ENCODE measurements around the gene ADH7.

The ADH7 gene

DNA sequence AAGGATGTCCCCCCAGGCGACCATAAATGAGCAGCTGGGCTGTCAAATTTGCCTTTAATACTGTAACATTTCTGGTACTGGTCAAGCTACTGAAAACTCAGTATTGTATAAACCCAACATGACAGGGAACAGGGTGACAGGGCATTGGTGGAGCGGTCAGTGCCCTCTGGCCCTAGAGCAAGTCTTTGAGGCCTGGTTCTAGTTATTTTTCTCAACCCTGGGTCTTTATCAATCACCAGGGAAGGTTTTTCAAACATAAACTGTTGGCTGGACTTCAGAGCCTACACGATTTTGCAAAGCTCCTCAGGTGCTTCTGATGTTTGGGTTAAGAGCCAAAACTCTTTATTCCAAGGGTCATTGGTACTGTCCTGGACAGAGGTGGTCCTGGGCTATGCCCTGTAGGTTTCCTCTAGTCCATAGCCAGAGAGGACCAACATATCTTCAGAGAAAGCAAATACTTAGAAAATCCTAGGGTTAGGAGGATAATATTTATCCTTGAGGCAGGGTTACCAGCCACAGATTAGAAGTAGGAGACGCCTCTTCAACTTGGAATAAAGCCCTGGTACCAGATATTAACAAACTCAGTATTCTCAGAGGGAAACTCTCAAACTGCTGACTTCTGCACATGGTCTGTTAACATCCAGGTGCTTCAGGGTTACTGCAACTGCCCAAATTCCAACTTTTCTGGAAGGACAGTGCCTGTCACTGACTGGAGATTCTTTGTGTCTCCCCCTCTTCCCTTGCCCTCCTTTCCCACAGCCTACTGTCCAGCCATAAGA lies 26.7 kb upstream of the ADH7 start:
- Histone ChIP-seq H3F3A (ENCODE audit: insufficient read depth, low read length) (no peaks in the 10 kb centered on the region), H2AFZ (ENCODE audit: low read length) (no peak overlapping the region), H3K4me1 (ENCODE audit: low read length) (no peaks in the 10 kb centered on the region), H3K27me3 (replicated peaks; ENCODE audit: insufficient read depth, low read length) (no peaks in the 10 kb centered on the region), H3K9ac (ENCODE audit: low read length) (no peak overlapping the region), H3K79me2 (ENCODE audit: low read length) (no peaks in the 10 kb centered on the region), H3K27ac (ENCODE audit: low read length) (no peak overlapping the region), H3K4me3 (ENCODE audit: low read length) (no peak overlapping the region), H3K9me3 (replicated peaks; ENCODE audit: insufficient read depth, low read length) (no peaks in the 10 kb centered on the region), H3K9me2 (replicated peaks; ENCODE audit: insufficient read depth, low read length) (no peaks in the 10 kb centered on the region), H3K36me3 (replicated peaks; ENCODE audit: insufficient read depth, low read length) (no peaks in the 10 kb centered on the region), H3K4me2 (ENCODE audit: low read depth, low read length) (no peak overlapping the region), H4K20me1 (ENCODE audit: insufficient read depth, low read length) (no peaks in the 10 kb centered on the region)
- TF ChIP-seq, protein P1, sequence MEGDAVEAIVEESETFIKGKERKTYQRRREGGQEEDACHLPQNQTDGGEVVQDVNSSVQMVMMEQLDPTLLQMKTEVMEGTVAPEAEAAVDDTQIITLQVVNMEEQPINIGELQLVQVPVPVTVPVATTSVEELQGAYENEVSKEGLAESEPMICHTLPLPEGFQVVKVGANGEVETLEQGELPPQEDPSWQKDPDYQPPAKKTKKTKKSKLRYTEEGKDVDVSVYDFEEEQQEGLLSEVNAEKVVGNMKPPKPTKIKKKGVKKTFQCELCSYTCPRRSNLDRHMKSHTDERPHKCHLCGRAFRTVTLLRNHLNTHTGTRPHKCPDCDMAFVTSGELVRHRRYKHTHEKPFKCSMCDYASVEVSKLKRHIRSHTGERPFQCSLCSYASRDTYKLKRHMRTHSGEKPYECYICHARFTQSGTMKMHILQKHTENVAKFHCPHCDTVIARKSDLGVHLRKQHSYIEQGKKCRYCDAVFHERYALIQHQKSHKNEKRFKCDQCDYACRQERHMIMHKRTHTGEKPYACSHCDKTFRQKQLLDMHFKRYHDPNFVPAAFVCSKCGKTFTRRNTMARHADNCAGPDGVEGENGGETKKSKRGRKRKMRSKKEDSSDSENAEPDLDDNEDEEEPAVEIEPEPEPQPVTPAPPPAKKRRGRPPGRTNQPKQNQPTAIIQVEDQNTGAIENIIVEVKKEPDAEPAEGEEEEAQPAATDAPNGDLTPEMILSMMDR (IDR thresholded peaks at IDR 0.05; ENCODE audit: low read length): no peak
- no peak for TF ChIP-seq EZH2 (optimal IDR thresholded peaks at IDR 0.05; ENCODE audit: low read depth, low read length)
- TF ChIP-seq EZH2phosphoT487 (IDR thresholded peaks at IDR 0.05; ENCODE audit: low read length): no peak
- no peak for DNase-seq

DNA sequence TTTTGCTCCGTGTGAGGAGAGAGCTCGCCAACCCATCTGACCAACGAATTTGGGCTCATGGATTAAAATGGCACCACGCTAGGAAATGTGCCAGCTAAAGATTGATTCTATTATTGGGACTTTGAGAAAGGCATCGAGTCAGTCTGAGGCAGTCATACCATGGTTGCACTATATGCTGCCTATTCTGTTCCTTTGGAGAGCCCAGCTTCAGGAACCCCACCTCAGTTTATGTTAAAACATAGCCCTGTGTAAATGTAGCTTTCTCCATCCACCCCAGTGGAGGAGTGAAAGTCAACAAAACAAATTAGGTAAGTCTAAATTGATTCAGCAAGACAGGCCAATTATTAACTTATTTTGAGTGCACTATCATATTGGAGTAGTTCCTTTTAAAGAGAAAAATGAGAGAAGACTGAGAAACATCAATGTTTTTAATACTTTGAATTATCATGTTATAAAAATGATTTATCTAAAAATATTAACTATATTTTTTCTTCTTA lies 24.5 kb upstream of the ADH7 start:
- Histone ChIP-seq H3K27ac (ENCODE audit: low read length) (no peak overlapping the region), H3K9ac (ENCODE audit: low read length) (no peak overlapping the region), H3K9me2 (replicated peaks; ENCODE audit: insufficient read depth, low read length) (no peaks in the 10 kb centered on the region), H3K79me2 (ENCODE audit: low read length) (no peaks in the 10 kb centered on the region), H3K36me3 (replicated peaks; ENCODE audit: insufficient read depth, low read length) (no peaks in the 10 kb centered on the region), H3F3A (ENCODE audit: insufficient read depth, low read length) (no peaks in the 10 kb centered on the region), H3K4me1 (ENCODE audit: low read length) (no peaks in the 10 kb centered on the region), H3K9me3 (replicated peaks; ENCODE audit: insufficient read depth, low read length) (no peaks in the 10 kb centered on the region), H3K27me3 (replicated peaks; ENCODE audit: insufficient read depth, low read length) (no peaks in the 10 kb centered on the region), H3K4me2 (ENCODE audit: low read depth, low read length) (no peak overlapping the region), H4K20me1 (ENCODE audit: insufficient read depth, low read length) (no peaks in the 10 kb centered on the region), H2AFZ (ENCODE audit: low read length) (no peak overlapping the region), H3K4me3 (ENCODE audit: low read length) (no peak overlapping the region)
- TF ChIP-seq, protein P1 (IDR thresholded peaks at IDR 0.05; ENCODE audit: low read length): no peak
- no peak for TF ChIP-seq EZH2 (optimal IDR thresholded peaks at IDR 0.05; ENCODE audit: low read depth, low read length)
- no peak for TF ChIP-seq EZH2phosphoT487 (IDR thresholded peaks at IDR 0.05; ENCODE audit: low read length)
- no peak for DNase-seq

DNA sequence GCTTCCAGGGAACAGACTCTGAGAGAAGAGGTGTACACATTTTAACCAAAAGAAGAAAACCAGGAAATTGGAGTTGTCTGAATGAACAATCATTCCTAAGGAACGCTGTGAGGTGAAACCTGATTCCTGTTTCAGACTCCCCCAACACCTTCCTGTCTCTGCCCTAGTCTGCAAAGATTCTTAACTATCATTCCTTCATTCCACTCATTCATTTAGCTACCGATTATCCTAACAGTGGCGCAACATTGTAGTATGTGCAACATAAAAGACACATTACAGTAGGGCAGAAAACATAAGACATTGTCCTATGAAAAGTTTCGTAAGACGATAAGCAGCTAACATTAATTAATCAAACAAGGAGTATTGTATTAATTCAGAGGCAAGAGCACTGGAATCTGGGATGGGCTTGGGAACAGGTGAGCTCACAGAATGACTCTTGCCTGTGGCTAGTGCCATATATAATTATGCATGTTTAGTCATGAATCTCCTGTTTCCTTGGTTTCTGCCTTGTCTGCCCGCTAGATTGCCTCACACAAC lies 23.8 kb upstream of the ADH7 start:
- no peaks in the 10 kb centered on the region for H3K9me2 ChIP-seq (replicated peaks; ENCODE audit: insufficient read depth, low read length)
- no peaks in the 10 kb centered on the region for H3K4me1 ChIP-seq (ENCODE audit: low read length)
- H3K79me2 ChIP-seq (ENCODE audit: low read length): no peaks in the 10 kb centered on the region
- H3K9me3 ChIP-seq (replicated peaks; ENCODE audit: insufficient read depth, low read length): no peaks in the 10 kb centered on the region
- H2AFZ ChIP-seq (ENCODE audit: low read length): no peak overlapping the region
- no peak overlapping the region for H3K4me2 ChIP-seq (ENCODE audit: low read depth, low read length)
- TF ChIP-seq EZH2phosphoT487 (IDR thresholded peaks at IDR 0.05; ENCODE audit: low read length): no peak
- TF ChIP-seq, protein P1 (IDR thresholded peaks at IDR 0.05; ENCODE audit: low read length): no peak
- no peak for TF ChIP-seq EZH2 (optimal IDR thresholded peaks at IDR 0.05; ENCODE audit: low read depth, low read length)
- no peaks in the 10 kb centered on the region for H3K36me3 ChIP-seq (replicated peaks; ENCODE audit: insufficient read depth, low read length)
- no peak overlapping the region for H3K27ac ChIP-seq (ENCODE audit: low read length)
- no peaks in the 10 kb centered on the region for H3F3A ChIP-seq (ENCODE audit: insufficient read depth, low read length)
- H3K4me3 ChIP-seq (ENCODE audit: low read length): no peak overlapping the region
- DNase-seq: no peak
- no peaks in the 10 kb centered on the region for H3K27me3 ChIP-seq (replicated peaks; ENCODE audit: insufficient read depth, low read length)
- H4K20me1 ChIP-seq (ENCODE audit: insufficient read depth, low read length): no peaks in the 10 kb centered on the region
- H3K9ac ChIP-seq (ENCODE audit: low read length): no peak overlapping the region
